HG02938 (cell line): Measurements from ENCODE around the gene RAP1GAP2.
"Not testable (repeated sequence)": the region's sequence is repeated elsewhere in the genome, so short reads cannot be mapped to it uniquely, and the experiment has no call there.

ENCODE experiments used
- ATAC-seq: cut with Tn5 transposase; IDR thresholded peaks from one replicate; pipeline ENCODE4 v1.9.1; 2021; ENCODE audit warnings: mild to moderate bottlenecking, moderate library complexity; ENCODE audit not compliant: unreplicated experiment

The RAP1GAP2 gene

DNA sequence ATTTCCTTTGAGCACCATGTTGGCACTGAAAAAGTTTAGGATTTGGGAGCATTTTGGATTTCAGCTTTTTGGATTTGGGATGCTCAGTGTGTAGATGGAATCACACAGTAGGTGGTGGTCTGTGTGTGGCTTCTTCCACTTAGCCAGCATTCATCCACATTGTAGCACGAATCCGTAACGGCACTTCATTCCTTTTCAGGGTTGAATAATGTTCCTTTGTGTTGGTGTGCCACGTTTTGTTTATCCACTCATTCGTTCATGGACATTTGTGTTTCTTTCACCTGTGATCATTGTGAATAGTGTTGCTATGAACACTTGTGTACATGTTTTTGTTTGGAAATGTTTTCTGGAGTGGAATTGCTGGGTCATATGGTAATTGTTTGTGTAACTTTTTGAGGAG is 85.1 kb downstream of the RAP1GAP2 start:
- ATAC-seq: no peak

DNA sequence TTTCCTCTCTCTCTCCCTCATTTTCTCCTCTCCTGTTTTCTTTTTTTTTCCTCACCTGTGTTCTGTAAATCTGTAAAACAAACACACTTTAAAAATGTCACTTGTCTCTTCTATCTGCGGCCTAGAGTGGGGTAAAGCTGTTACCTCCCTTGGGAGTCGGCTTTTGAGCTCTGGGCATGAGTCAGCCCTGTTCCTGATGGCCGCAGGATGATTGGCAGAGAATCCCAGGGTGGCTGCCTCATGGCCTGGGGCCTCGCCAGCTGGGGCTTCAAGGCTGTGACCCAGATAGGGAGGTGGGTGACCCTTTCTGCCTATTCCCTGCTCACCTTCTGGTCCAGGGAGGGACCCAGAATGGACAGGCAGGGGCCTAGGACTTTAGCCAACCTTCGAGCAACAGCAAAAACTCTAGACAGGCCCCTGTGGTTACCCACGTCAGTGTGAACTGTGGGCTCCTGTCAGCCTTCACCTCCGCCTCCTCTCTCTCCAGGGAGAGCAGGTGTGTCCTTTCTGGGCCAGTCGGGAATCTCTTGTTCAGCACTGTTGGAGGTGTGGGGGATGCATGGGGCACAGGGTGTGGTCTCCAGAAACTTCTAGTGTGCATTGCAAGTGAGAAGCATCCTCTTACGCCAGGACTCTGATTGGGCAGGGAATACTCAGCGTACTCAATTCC is 87.4 kb downstream of the RAP1GAP2 start:
- ATAC-seq: no peak

DNA sequence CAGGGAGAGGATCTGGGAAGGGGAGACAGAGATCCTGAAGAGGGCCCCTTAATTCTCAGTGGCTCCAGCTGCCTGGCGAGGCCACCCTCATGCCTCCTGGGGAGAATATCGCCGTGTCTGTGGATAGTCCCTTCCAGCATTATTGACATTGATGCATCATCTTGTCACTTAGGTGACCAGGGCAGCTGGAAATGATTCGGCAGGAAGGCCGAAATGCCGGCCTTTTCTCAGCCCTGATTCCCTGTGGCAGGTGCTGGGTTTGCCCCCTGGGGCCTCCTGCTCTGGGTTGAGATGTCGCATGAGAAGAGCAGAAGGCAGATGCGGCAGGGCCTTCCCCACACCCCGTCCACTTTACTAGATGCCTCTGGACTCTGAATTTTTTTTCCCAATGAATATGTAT is 89.5 kb downstream of the RAP1GAP2 start:
- ATAC-seq: no peak

DNA sequence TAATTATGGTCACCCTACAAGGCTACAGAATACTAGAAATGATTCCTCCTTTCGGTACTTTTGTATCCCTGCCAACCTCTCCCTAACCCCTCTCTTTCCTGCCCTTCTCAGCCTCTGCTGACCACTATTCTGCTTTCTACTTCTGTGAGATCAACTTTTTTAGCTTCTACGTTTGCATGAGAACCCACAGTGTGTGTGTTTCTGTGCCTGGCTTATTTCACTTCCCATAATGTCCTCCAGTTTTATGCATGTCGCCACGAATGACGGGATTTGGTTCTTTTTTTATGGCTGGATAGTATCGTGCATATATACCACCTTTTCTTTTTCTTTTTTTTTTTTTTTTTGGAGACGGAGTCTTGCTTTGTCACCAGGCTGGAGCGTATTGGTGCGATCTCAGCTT is 92.1 kb downstream of the RAP1GAP2 start:
- ATAC-seq: no peak

DNA sequence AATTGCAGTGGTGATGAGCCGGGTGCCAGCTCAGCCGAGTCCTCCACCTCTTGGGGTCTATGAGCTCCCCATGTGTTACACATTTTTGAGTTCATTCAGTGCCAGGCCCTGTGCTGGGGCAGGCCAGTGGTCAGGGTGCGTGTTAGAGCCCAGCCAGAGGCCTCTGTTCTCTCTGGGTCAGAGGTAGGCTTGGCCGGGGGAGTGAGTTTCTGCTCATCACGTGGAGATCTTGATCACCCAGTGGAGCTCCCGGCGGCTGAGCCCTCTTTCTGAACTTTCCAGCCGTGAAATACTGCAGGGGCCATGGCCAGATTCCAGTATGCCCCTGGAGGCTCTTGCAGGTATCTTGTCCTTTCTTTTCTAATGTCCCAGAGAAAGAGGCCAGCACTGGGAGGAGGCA is 93.0 kb downstream of the RAP1GAP2 start:
- no peak for ATAC-seq

DNA sequence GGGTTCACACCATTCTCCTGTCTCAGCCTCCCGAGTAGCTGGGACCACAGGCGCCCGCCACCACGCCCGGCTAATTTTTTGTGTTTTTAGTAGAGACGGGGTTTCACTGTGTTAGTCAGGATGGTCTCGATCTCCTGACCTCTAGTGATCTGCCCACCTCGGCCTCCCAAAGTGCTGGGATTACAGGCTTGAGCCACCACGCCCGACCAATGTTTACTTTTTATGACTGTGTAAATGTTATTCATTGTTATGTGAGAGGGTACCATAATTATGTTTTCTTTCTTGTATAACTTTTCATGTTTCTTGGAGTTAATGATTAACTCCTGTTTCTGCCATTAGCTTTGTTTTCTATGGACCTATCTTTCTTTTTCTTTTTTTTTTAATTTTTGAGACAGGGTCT is 94.5 kb downstream of the RAP1GAP2 start:
- not testable (repeated sequence) for ATAC-seq

DNA sequence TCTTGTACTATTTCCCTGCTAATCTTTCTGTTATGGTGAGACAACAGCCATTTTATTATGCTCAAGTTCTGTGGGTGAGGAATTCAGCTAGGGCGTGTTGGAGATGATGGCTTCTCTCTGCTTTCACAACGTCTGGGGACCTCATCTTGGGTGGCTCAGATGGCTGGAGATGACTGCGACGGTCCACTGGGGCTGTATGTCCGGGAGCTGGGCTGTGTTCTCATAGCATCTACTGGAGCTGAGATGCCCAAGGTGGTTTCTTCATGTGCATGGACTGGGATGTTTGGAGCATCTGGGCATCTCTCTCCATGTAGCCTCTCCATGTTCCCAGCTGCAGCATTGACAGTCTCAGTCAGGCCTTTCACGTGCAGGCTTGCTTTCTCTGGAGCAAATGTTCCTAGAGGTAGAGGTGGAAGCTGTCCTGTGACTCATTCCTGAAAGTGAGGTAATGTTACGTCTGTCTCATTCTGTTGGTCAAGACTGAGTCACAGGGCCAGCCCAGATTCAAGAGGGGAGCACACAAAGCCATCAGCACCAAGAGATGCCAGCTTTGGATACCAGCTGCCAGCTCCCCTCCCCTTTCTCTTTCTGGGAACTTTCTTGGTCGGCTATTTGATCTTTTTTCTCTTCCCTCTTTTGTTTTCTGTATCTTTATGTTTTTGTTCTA is 96.2 kb downstream of the RAP1GAP2 start:
- no peak for ATAC-seq

DNA sequence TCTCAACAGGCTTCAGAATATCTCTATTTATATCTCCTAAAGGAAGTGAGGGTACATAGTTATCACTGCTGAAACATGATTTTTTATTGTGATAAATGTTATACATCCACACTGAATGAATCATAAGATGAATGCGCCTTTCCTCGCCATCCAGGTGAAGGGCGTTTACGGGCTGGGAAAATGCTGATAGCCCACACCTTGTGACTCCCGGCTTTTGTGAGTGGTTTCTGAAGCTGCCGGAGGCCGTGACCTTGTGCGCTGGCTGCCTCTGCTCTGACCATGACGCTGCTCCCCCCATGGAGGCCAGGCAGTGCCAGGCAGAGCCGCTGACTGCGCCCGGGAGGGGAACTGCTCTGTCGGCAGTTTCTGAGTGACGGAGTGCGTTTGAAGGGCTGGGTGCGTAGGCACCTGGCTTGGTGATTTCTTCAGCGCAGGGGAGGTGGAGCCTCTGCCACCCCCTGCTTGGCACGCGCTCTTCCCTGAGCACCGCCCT is 97.2 kb downstream of the RAP1GAP2 start:
- no peak for ATAC-seq

DNA sequence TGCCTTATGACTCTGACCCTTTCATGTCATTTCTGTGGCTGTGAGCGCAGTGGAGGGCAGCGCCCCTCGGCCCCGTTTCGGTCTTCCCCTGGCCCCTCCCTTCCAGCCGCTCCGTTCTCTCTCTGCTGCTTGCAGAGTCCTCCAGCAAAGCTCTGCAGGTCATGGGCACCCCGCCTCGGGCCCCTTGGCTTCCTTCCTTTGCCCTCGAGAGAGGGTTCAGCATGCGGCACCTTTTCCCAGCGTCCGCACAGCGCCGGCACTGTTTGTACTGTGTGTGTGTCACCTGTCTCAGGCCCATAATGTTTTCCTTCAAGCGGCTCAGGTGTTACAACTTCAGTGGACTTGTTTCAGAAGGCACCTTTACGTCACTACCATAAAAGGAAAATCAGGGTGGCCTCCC is 98.5 kb downstream of the RAP1GAP2 start:
- ATAC-seq: no peak

DNA sequence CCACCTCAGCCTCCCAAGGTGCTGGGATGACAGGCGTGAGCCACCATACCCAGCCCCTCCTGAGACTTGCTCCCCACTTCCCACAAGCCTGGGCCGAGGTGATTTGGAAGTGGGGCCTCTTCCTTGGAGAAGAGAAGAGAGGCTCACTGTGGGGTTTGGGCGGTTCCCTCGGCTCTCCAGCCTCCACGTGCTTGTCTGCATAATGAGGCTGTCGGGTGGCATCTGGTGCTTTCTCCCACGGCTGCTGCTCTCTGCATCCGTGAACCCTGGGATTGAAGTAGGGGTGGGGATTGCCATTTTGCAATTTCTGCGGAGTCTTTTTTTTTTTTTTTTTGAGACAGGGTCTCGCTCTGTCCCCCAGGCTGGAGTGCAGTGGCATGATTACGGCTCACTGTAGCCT is 101.4 kb downstream of the RAP1GAP2 start:
- no peak for ATAC-seq

DNA sequence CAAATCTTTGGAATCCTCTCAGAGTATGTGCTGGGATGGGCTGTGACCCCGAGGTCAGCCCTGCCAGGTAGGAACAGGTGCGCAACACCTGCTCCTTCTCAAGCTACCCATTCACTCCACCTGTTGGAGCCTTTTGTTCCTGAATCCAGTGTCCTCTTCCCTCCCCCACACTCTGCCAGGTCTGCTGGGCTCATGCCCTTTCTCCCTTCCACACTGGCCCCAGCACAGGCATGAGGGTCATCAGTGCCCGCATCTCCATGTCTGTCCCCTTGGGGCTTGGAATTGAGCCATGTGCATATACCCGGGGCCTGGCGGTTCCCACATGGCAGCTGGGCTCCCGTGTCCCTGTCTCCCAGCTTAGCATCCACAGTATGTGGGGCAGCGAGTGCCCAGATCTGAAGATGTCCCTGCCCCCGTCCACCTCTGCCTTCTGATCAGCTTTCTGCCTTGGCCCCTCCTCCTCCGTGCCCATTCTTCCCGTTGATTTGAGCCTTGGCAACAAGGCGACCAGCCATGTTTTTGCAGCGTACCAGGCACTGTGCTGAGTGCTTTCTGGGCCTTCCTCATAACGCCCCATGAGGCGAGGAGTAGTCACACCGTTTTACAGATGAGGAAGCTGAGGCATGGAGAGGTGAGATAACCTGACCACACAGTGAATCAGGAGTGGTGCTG is 102.2 kb downstream of the RAP1GAP2 start:
- no peak for ATAC-seq

DNA sequence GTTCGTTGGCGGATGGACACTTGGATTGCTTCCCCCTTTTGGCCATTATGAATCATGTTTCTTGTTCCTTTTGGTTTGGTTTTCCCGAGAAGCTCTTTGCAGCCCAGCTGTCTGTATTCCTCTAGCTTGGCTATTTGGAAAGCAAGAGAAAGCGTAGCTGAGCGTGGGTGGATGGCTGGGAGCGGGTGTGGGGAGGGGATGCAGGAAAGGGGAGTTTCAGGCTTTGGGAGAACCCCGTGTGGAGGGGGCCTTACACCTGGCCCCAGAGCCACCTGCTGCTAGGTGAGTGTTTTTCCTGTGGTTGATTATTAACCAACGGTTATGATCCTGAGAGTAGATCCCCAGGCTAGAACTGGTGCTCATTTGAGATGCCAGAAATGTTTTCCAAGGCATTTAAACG is 103.7 kb downstream of the RAP1GAP2 start:
- no peak for ATAC-seq

DNA sequence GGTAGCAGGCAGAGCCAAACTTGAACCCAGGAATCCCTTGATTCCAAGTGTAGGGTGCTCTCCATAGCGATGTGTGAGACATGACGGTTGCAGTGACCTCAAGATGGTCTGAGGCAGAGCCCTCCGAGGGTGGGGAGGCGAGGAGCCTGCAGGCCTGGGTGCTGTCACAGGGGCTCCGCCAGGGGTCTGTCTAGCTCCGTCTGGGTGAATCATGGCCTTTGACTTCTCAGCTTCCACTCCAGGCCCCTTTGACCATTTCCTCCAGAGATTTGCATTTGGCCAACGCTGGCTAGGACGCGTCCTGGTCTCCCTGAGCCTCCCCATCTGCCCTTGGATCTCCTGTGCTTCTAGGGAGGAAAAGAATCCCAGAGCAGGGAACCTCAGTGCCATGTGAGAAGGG is 104.6 kb downstream of the RAP1GAP2 start:
- no peak for ATAC-seq

DNA sequence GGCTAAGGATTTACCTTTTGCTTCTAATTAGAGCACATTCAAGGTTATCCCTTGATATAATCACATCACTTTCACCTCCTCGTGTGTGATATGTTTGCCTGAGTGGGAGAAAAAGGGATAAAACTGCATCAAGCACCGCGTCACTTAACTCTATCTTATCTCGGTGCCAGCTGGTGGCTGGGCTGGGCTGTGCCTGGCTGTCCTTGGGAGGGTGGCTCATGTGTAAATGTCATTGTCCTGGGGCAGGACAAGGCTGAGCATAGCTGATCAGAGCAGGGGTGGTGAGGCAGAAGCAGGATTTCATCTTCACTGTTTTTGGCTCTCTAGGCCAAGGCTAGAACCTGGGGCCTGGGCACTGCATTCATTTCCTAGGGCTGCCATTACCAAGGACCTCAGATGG is 105.3 kb downstream of the RAP1GAP2 start:
- no peak for ATAC-seq

DNA sequence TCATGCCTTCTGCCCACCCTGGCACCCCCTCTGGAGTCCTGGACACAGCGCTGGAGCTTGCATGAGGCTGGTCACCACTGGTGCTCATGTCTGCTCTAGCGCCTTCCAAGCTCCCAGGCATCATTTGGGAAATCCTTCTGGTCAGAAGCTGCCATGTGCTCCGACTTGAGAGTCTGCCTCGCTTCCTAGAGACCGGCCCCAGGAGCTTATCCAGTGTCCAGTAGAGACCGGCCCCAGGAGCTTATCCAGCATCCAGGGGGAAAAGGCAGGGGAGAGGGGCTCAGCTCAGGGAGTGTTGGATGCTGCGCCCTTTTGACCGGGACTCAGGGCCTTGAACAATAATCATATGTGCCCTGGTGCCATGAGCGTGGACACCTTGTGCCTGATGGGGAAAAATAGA is 106.3 kb downstream of the RAP1GAP2 start:
- no peak for ATAC-seq

DNA sequence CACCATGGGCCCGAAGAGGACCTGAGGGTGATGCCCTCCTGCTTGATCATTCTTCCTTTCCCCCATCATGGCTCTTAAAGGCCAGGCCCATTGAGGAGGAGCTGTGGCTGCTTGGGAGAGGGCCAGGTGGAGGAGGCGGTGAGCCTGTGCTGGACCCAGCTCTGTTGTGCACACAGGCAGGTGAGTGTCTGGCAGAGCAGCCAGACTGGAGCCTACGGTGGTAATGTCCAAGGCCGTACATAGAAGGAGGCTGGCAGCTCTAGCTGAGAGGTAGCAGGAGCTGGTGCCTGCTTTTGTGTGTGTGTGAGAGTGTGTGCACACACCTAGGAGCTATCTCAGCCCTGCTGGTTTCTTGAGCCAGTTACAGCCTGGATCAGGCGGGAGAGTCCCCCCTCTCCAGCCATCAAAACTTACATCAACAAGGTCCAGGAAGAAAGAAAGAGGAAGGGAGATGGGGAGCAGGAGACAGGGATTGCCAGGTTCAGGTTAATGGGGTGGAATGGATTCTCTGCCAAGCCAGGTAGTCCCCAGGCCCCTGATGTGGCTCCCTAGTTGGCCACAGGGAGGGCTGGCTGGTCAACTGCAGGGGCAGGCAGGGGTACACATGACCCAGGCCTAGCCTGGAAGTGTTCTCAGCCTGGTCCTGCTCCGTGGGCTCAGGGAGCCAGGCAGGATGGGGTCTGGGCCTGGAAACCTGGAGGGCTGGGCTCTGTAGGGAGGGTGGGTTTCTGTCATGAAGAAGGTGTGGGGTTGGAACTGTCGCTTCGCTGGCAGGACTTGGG is 107.1 kb downstream of the RAP1GAP2 start:
- no peak for ATAC-seq

DNA sequence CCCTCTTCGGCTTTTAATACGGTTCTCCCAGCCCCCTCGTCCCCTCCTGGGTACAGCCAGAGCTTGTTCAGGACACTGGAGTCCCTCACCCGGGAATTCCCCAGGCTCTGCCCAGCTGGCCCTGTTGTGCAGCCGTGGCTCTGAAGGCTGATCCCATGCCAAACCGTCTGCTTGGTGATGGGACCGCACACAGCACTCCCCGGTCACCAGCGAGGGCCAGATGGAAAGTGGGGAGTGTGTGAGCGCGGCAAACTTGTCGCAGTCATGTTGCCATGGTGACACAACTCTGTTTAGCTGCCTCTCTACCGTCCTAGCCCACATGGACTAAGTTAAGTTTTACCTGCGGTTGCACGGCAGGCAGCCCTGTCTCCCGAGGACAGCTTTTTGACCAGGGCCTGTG is 107.9 kb downstream of the RAP1GAP2 start:
- ATAC-seq: no peak

DNA sequence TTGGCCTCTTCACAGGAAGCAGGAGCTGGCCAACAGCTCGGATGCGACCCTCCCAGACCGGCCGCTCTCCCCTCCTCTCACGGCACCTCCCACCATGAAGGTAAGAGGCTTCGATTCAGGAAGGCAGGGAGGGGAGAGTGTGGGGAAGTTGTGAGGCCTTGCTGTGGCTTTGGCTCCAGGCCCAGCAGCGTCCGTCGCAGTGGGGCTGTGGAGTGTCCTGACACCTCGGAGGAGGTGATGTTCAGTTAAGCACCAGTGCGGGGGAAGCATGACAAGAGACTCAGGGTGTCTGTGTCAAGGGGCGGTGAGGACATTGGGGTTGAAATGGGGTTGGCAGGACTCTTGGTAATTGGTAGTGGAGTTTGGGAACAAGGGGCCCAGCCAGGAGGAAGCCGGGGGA is 109.0 kb downstream of the RAP1GAP2 start:
- no peak for ATAC-seq

DNA sequence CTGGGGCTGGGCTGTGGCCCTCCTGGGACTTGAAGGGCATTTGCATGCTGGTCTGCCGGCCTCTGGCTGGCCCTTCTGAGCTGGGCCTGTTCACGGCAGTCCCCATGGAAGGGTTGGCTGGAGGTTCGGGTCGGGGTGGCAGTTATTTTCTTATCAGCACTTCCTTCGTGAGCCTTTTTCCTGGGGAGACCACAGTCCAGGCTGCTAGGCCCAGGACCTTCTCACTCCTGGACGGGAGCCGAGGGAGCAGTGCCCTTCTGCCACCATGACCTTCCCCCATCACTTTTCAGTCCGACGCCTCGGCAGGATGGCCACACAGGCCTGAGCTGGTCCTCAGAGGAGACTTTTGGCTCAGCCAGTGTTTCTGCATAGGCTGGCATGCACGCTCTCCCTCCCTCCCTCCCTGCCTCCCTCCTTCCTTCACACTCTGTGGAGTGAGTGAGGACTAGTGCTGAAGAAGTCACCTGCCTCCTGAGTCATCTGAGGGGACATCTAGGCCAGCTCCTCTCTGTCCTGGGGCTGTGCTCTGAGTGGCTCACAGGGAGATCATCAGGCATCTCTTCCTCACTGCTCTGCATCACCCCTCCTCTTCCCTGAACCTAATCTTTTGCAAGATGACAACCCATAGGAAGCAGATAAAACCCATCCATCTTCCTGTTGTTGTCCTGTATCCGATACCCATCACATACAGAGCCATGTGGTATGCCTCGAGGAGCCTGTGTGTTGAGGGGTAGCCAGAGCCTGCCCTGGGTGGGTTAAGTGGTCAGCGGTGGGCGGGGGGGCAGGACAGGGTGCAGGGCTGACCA is 109.7 kb downstream of the RAP1GAP2 start:
- no peak for ATAC-seq

DNA sequence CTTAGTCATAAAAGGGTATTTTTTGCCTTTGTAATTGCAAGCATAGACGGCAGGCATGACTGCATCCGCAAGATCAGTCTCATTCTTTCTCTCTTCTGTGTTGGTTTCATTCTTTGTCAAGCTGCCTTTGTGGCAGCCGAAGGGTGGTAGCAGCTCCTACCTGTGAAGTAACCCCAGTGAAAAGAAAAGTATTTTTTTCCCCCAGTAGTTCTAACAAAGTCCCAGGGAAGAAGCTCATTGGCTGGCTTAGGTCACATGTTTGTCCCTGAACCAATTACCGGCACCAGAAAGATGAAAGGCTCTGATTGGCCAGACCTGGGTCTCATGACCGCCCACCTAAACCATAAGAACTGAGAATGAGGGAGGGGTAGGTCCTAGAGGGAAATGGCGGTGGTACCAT is 110.7 kb downstream of the RAP1GAP2 start:
- no peak for ATAC-seq
